PC-9 (cell line): Measurements from ENCODE around the gene LRP1B.

ENCODE experiments used
- EZH2 ChIP-seq: fragments of 200-600 bp; sonication (generic); IDR thresholded peaks from 2 replicates; pipeline ENCODE4 v1.8.0; 2017; ENCODE audit warnings: antibody characterized with exemption, low read depth
- TF ChIP-seq, protein P1 (sequence below): fragments of 200-600 bp; sonication (generic); conservative IDR thresholded peaks from 2 replicates; pipeline ENCODE4 v1.6.1; 2017; ENCODE audit warnings: mixed run types, antibody characterized with exemption, mild to moderate bottlenecking, moderate library complexity

GRCh38 chr2:141125432-141125831, 1005.4 kb downstream of the LRP1B start:
- TF ChIP-seq, protein P1, sequence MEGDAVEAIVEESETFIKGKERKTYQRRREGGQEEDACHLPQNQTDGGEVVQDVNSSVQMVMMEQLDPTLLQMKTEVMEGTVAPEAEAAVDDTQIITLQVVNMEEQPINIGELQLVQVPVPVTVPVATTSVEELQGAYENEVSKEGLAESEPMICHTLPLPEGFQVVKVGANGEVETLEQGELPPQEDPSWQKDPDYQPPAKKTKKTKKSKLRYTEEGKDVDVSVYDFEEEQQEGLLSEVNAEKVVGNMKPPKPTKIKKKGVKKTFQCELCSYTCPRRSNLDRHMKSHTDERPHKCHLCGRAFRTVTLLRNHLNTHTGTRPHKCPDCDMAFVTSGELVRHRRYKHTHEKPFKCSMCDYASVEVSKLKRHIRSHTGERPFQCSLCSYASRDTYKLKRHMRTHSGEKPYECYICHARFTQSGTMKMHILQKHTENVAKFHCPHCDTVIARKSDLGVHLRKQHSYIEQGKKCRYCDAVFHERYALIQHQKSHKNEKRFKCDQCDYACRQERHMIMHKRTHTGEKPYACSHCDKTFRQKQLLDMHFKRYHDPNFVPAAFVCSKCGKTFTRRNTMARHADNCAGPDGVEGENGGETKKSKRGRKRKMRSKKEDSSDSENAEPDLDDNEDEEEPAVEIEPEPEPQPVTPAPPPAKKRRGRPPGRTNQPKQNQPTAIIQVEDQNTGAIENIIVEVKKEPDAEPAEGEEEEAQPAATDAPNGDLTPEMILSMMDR, result no peak
- no peak for TF ChIP-seq EZH2
